GM19043 (cell line): ENCODE measurements around the gene NCKAP5.
"Not testable (repeated sequence)": the region's sequence is repeated elsewhere in the genome, so short reads cannot be mapped to it uniquely, and the experiment has no call there.

Experiments
- ATAC-seq: cut with Tn5 transposase; IDR thresholded peaks from one replicate; pipeline ENCODE4 v1.9.1; 2021; ENCODE audit warnings: low read depth; ENCODE audit not compliant: unreplicated experiment

The NCKAP5 gene

GRCh38 chr2:133476931-133477615 is 91.2 kb downstream of the NCKAP5 start:
- ATAC-seq, result no peak

GRCh38 chr2:133476286-133476685 is 92.0 kb downstream of the NCKAP5 start:
- no peak for ATAC-seq

DNA sequence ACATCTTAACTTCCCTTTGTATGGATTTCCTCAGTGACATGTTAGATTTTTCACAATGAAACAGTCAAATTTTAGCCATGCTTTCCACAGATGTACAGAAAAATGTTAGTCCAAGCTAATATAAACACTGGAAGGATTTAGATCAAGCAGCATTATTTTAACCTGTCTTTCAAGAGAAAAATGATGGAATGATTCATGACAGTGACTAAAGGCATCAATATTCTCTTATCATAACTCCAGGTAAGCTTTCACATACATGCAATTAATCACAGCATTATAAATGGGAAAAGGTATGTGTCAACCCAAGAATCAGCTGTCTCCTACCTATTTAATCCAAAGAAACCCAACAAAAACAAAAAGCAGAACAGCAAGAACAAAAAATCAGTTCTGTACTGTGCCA is 92.7 kb downstream of the NCKAP5 start:
- ATAC-seq, result no peak

- not testable (repeated sequence) for ATAC-seq
These were observed 97.8 kb downstream of the NCKAP5 start for GRCh38 chr2:133470446-133470845.

- ATAC-seq, result no peak
These were observed 105.5 kb downstream of the NCKAP5 start for GRCh38 chr2:133462811-133463210.

- no peak for ATAC-seq
These were observed 106.8 kb downstream of the NCKAP5 start for GRCh38 chr2:133461484-133461883.

DNA sequence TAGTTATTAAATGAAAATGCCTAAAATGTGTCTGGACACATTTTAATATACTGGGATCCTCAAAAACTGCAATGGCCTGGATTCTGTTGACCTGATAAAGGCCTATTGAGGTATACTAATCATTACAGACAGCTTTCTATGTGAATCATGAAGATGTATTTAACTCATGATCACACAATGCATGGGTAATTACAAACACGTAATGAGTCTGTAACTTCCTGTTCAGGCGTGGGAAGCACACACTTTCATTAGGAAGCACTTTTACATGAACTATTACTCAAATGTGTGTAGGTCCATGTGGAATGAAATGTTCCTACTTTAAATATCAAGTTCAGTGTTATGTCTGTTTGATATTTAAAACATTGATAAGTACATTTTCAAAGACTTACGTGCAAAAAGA is 108.7 kb downstream of the NCKAP5 start:
- no peak for ATAC-seq

GRCh38 chr2:133458280-133458679 is 110.0 kb downstream of the NCKAP5 start:
- ATAC-seq, result no peak

DNA sequence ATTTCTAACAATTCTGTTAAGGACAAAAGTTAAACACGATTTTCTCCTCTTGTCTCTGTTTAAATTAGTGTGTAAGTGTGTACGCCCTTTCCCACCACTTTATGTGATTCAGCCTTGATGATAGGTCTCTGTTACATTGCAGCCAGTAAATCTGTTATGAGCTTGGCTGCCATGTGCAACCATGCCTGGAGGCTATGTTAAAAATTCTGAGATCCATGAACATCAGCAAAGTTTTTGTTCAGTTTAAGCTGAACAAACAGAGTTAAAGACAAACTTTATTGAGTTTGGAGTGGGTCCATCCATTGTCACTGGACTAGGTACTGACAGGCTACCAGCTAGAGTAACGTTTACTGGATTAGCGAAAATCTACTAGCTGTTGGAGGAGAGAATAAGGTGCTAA is 110.4 kb downstream of the NCKAP5 start:
- ATAC-seq, result no peak

DNA sequence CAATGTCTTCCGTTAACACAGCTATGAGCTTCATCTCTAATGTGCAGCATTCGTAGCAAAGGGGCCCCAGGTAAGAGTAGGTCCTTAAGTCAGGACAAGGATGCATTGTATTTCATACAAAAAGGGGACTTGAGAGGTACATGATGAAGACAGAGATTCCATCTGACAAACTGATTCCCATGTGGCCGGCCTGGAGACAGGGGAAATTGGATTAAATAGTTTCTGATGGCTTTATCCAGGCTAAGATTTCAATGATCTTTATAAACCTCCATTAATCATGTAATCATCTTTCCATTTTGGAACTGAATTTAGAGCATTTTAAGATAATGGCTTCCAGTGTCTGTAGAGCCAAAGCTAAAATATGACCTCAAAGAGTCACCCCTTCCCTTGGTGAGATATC is 111.3 kb downstream of the NCKAP5 start:
- ATAC-seq, result no peak

- ATAC-seq, result no peak
These were observed 112.1 kb downstream of the NCKAP5 start for GRCh38 chr2:133456156-133456555.

DNA sequence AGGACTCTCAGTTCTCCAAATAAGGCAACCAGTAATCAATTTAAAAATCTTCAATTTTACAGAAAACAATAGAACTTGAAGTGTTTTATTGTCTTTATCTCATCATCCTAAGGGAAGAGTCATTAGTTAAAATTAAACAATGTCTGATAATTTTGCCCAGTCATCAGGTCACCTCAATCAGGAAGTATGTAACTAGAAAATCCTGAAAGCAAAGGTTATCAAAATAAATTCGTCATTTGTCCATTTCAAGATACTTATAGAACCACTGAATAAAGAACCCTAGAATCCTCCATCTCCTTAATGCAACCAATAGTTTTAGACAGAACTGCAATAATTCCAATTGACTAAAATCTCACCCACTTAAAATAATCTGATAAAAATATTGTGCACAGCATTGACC is 115.2 kb downstream of the NCKAP5 start:
- ATAC-seq, result no peak

DNA sequence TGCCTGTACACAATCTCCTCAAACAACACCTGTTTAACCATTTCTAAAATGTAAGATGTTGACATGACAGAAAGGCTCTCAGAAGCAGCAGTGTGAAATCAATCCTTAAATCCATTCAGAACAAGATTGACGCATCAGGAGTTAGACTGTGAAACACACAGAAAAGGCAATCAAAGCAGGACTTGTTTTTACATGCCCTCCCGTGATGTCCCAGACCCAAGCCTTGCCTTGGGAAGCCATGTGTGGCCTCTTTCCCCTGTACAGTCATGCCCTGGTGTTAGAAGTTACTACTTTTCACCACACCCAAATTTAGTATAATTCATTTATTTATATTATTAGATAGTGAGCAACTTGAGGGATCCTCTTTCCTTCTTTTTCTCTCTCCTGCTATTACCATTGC is 115.7 kb downstream of the NCKAP5 start:
- no peak for ATAC-seq

DNA sequence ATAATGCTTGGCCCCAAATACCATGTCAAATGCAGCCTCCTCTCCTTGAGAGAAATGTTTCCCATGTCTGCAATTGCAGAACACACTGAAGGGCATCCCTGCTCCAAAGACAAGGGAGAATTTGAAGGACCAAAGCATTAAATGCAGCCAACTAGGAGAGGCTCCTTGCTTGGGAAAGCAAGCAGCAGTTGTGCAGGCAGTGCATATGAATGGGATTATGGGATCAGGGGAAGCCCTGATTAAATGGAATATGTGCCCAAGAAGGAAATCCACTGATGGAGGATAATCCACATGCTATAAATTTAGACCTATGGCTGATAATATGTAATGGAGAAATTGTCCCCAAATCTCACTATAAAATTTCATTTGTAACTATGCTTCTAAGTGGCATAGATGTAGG is 116.1 kb downstream of the NCKAP5 start:
- no peak for ATAC-seq

DNA sequence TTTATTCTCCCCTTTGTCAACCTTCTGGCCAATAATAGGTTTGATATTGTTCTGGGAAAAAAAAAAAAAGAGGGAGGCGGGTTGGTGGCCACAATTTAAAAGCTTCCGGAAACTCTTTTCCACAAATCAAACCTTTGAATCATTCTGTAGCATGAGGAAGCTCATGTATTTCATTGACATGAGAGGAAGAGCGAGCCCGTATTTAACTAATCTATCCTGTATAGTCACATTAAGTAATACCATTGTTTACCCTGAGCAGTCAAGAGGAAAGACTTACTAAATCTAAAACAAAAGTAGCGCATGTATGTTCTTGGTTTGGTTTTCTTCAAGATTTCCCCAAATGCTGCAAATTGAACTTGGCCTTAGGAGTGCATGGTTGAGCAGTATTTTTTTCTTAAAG is 120.1 kb downstream of the NCKAP5 start:
- no peak for ATAC-seq

- no peak for ATAC-seq
These were observed 121.0 kb downstream of the NCKAP5 start for GRCh38 chr2:133447303-133447702.

DNA sequence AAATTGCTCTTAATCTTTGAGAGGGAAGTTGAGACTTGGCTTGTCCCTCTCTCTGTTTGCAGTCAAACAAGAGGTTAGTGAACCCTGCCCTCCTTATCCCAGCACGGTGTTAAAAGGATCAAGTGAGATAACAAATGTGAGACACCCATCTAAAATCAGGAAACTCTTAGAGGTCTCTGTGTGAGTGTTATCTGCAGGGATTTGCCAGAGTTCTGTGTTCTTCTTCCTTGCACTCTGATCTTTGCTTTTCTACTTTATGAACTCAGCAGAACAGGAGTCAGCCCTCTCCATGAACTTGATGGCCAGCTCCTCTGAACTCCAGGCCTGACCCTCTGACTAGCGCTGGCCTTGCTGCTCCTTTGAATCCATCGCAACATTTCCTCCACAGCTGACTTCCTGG is 123.8 kb downstream of the NCKAP5 start:
- no peak for ATAC-seq

- no peak for ATAC-seq
These were observed 125.9 kb downstream of the NCKAP5 start for GRCh38 chr2:133442393-133442792.

DNA sequence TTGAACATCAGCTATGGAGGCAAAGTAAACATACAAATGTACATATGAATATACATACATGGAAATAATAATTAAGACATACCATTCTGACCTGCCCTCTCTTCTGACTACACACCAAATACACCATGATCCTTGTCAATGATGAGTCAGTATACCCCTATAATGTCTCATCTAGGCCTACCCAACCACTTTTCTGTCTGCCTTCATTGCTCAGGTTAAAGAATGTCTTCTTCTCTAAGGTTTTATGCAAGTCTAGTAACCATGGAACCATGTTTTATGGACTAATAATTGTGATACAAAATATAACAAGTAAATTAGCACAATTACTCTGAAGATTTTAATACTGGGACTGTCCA is 128.7 kb downstream of the NCKAP5 start:
- no peak for ATAC-seq

GRCh38 chr2:133438848-133439564 is 129.3 kb downstream of the NCKAP5 start:
- no peak for ATAC-seq

DNA sequence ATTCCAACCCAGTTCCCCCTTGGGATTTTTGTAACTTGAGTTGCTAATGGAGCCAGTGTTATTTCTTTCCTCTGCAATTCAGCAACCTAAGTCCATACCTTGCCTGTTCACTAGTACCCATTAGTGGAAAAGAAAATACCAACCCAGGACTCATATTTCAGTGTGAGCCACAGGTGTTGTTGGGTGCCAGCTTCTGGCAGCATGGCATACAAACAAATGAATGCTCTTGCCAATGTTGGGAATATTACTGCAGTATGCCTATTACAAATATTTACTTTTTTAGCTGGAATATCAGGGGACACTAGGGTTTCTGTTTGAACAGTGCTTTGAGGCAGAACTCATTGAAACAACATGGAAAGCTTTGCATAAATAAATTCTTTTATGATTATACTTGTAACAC is 130.2 kb downstream of the NCKAP5 start:
- no peak for ATAC-seq

GRCh38 chr2:133437492-133437891 is 130.8 kb downstream of the NCKAP5 start:
- ATAC-seq, result no peak
